AG08396 (cell line): Measurements from ENCODE around the gene FAM76B.

Experiments
- DNase-seq: peaks from one replicate; pipeline ENCODE4 v3.0.0; 2012; ENCODE audit warnings: low spot score, mixed read lengths

FAM76B gene

DNA sequence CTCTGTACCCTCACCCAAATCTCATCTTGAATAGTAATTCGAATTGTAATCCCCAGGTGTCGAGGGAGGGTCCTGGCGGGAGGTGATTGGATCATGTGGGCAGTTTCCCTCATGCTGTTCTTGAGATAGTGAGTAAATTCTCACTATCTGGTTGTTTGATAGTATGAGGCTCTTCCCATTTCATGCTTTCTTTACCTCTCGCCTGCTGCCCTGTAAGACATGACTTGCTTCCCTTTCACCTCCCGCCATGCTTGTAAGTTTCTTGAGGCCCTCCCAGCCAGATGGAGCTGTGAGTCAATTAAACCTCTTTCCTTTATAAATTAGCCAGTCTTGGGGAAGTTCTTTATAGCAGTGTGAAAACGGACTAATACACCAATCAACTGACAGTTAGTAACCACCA is 60.1 kb downstream of the FAM76B start:
- no peak for DNase-seq

DNA sequence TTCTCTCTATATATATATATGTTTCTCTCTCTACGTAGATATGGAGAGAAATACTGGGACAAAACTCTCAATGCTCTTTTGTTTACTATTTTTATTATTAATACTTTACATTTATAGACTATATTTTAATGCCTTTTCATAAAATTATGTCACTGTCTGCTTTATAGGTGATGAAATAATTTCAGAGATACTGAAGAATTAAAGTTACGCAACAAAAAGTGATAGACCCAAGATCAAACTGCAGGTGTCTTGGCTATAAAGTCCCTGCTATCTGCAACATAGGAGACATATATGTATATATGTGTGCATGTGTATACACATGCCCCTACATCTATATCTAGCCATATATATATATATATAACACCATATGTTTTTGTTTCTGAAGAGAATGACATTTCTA is 60.8 kb downstream of the FAM76B start:
- no peak for DNase-seq

DNA sequence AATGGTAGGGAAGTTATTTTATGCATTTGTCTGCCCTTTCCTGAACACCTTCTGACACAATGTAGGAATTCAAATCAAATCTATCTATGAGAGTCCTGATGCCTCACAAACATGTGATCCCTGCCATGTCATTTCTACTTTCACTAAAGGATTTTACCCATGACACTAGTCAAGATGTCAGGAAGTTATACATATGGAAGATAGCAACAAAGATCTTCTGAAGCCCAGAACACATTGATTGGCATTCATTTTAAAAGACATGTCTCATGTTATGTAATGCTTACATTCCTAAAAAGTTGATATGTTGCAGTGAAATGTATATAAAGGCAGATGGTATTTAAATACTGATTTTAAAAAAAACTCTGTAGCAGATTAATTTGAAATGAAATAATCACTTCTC is 61.5 kb downstream of the FAM76B start:
- no peak for DNase-seq

DNA sequence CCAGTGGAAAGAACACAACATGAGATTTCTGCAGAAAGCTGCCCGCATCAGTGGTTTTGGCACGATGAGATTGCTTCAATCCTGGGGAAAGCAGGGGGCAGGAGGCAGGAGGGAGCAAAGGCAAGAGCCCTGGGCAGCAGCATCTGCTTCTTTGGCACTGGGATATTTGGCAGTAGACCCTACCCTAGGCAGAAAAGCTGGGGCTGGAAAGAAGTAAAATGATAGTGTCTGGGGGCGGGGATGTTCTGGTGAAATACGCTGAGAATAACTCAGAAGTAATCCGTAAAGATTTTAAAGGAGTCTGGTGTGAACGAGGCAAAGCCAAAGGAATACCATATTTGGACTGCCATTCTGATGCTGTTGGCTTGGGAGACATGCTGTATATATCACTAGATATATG is 62.0 kb downstream of the FAM76B start:
- DNase-seq = no peak

- no peak for DNase-seq
Measured at GRCh38 chr11:95727111-95727510, 62.5 kb downstream of the FAM76B start.

DNA sequence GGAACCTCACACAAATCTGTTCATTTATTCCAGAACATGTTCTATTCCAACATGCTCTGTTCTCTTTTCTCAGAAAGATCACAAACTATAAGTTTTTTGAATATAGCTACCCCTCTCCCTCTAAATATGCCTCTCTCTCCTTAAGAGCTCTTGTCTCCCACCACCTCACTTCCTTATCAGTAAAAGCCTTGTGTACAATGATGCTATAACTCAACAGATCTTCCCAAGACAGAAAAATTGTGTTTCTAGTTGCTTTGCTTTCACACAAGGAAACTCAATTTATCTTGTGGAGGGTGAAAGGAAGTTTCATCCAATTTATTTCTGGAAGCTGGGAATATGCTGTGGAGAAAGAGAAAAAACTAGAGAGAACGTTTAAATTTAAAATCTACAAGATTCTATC is 64.4 kb downstream of the FAM76B start:
- DNase-seq = no peak

DNA sequence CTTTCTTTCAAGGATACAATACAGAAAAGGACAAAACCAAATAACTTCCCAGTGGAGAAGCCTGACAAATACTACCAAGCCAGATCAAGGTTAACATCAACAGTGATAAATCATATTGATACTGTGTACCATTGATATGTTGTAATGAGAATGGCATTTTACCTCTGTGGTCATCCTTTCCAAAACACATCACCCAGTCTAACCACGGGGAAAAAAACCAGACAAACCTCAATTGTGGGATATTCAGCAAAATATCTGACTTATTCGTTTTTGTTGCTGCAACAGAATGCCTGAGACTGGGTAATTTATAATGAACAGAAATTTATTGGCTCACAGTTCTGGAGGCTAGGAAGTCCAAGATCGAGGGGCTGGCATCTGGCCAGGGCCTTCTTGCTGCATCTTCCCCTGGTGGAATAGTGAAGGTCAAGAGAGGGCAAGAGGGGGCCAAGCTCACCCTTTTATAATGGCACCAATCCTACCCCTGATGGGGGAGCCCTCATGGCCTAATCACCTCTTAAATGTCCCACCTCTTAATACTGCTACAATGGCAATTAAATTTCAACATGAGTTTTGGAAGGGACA is 66.1 kb downstream of the FAM76B start:
- DNase-seq = no peak

- no peak for DNase-seq
Measured at GRCh38 chr11:95720195-95720594, 69.4 kb downstream of the FAM76B start.
